Ishikawa (cell line): ENCODE data around the gene ERF.

ENCODE experiments used
- CEBPB ChIP-seq: IDR thresholded peaks from 2 replicates; pipeline ENCODE4 v1.6.1; 2012
- CREB1 ChIP-seq: IDR thresholded peaks from 2 replicates; pipeline ENCODE4 v1.6.1; 2012; ENCODE audit warnings: low read depth
- EGR1 ChIP-seq: IDR thresholded peaks from 2 replicates; pipeline ENCODE4 v1.6.1; 2012
- EP300 ChIP-seq: IDR thresholded peaks from 2 replicates; pipeline ENCODE4 v1.6.1; 2012; ENCODE audit warnings: borderline replicate concordance
- FOXM1 ChIP-seq: IDR thresholded peaks from 2 replicates; pipeline ENCODE4 v1.6.1; 2012; ENCODE audit warnings: low read depth, borderline replicate concordance
- NFIC ChIP-seq: IDR thresholded peaks from 2 replicates; pipeline ENCODE4 v1.6.1; 2012
- RAD21 ChIP-seq: IDR thresholded peaks from 2 replicates; pipeline ENCODE4 v1.6.1; 2012; ENCODE audit warnings: low read depth
- TAF1 ChIP-seq: IDR thresholded peaks from 2 replicates; pipeline ENCODE4 v1.6.1; 2012; ENCODE audit warnings: low read depth, mild to moderate bottlenecking
- TCF12 ChIP-seq: IDR thresholded peaks from 2 replicates; pipeline ENCODE4 v1.6.1; 2012; ENCODE audit warnings: low read depth
- TEAD4 ChIP-seq: IDR thresholded peaks from 2 replicates; pipeline ENCODE4 v1.6.1; 2012
- YY1 ChIP-seq: IDR thresholded peaks from 2 replicates; pipeline ENCODE4 v1.6.1; 2012; ENCODE audit warnings: low read depth
- ZBTB7A ChIP-seq: IDR thresholded peaks from 2 replicates; pipeline ENCODE4 v1.6.1; 2012; ENCODE audit warnings: low read depth
- TF ChIP-seq, protein P1 (sequence below): IDR thresholded peaks from 2 replicates; pipeline ENCODE4 v1.6.1; 2012
- TF ChIP-seq, protein P2 (sequence below): IDR thresholded peaks from 2 replicates; pipeline ENCODE4 v1.6.1; 2012; ENCODE audit warnings: low read depth, mild to moderate bottlenecking
- TF ChIP-seq, protein P3 (sequence below): IDR thresholded peaks from 2 replicates; pipeline ENCODE4 v1.6.1; 2012

ERF gene

DNA sequence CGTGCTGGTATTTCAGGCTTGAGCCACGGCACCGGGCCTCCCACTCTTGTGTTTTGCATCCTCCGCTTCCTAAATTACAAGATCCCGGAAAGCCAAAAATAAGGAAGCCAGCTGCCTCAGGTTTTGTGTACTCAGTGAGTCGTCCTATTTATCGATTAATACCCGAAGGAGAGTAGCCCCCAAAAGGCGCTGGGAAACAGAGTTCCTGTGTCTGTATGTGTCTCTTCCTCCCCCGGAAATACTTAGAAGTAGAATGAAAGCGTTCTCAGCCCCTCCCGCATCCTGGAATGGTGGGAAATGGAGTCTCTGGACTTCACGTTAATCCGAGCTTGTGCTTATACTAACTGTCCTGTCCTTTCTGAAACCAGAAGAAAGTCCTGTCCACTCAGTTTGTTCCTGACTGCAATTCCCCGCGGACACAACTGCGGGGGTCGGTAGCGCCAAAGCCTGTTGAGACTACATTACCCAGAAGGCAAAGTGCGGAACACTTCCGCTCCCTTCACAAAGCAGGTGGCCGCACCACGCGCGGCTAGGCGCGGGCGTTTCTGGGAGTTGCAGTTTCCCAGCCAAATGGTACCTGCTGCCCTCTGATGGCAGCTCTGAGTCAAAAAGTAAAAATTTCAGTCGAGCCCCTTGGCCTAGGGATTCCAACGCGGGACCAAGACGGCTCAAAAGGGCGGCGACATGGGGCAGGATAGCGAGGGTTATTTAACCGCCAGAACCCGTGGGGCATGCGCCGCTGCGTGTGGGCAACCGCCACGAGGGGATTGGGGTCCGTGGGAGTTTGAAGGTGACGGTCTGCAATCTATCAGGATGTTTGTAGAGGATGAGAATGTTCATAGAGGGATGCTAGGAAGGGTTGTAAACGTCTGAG is 10.3 kb downstream of the ERF start:
- TF ChIP-seq CREB1, result peak; percentile 66
- TF ChIP-seq, protein P1, sequence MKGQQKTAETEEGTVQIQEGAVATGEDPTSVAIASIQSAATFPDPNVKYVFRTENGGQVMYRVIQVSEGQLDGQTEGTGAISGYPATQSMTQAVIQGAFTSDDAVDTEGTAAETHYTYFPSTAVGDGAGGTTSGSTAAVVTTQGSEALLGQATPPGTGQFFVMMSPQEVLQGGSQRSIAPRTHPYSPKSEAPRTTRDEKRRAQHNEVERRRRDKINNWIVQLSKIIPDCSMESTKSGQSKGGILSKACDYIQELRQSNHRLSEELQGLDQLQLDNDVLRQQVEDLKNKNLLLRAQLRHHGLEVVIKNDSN, result peak; percentile 90
- no peak for TF ChIP-seq TEAD4
- no peak for TF ChIP-seq ZBTB7A
- TF ChIP-seq, protein P2, sequence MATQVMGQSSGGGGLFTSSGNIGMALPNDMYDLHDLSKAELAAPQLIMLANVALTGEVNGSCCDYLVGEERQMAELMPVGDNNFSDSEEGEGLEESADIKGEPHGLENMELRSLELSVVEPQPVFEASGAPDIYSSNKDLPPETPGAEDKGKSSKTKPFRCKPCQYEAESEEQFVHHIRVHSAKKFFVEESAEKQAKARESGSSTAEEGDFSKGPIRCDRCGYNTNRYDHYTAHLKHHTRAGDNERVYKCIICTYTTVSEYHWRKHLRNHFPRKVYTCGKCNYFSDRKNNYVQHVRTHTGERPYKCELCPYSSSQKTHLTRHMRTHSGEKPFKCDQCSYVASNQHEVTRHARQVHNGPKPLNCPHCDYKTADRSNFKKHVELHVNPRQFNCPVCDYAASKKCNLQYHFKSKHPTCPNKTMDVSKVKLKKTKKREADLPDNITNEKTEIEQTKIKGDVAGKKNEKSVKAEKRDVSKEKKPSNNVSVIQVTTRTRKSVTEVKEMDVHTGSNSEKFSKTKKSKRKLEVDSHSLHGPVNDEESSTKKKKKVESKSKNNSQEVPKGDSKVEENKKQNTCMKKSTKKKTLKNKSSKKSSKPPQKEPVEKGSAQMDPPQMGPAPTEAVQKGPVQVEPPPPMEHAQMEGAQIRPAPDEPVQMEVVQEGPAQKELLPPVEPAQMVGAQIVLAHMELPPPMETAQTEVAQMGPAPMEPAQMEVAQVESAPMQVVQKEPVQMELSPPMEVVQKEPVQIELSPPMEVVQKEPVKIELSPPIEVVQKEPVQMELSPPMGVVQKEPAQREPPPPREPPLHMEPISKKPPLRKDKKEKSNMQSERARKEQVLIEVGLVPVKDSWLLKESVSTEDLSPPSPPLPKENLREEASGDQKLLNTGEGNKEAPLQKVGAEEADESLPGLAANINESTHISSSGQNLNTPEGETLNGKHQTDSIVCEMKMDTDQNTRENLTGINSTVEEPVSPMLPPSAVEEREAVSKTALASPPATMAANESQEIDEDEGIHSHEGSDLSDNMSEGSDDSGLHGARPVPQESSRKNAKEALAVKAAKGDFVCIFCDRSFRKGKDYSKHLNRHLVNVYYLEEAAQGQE, result no peak
- TF ChIP-seq TCF12, result peak; percentile 52; the same call in 1 of the 2 replicates
- peak; percentile 8; the same call in 1 of the 2 replicates for TF ChIP-seq EGR1
- TF ChIP-seq YY1, result peak; percentile 61
- no peak for TF ChIP-seq EP300
- peak; percentile 57 for TF ChIP-seq TAF1
- TF ChIP-seq RAD21, result peak; percentile 25; the same call in 1 of the 2 replicates
- TF ChIP-seq NFIC, result peak; percentile 7; the same call in 1 of the 2 replicates
- TF ChIP-seq, protein P3, sequence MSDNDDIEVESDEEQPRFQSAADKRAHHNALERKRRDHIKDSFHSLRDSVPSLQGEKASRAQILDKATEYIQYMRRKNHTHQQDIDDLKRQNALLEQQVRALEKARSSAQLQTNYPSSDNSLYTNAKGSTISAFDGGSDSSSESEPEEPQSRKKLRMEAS, result peak; percentile 65
- TF ChIP-seq FOXM1, result no peak
- no peak; the same call in 1 of the 2 replicates for TF ChIP-seq CEBPB

DNA sequence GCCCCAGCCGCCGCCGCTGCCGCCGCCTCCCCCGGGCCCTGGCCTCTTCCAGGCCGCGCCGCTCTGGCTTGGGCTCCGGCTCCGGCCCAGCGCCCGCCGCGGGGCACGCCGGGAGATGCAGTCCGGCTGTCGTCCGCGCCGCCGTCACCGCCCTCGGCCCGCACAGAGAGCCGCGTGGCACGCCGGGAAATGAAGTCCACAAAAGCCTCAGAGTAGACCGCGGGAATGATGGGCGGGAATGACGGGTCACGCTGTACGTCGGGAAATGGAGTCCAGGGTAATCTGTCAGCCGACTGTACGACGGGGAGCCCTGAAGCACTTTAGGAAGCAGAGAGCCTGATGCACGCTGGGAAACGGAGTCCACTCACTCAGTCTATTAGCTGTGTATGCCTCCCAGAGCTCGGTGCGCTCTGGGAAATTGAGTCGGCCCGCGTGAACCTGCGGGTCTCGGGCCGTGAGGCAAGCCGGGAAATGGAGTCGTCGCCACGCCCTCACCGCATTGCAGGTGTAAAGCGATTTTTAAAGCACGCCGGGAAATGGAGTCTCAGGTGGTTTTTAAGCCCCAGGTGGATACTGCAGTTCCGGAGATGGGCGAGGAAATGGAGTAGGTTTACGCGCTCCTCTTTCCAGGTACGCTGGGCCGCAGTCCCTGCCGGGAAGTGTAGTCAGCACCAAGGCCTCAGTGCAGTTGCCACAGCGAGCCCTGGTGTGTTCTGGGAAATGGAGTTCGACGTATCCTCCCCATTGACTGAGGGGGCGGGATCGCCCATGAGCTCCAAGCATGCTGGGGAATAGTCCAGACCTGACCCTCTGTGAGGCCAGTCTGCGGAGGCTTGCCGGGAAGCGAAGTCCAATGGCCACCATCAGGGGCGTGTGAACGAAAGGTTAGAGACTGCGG is 12.2 kb downstream of the ERF start, which contains the start of gene GSK3A:
Gene GSK3A (minus strand): TSS at position 91 of the 898 bp plus-strand sequence. CDS start 137 bp downstream, outside the sequence.
- TF ChIP-seq TEAD4 (peak; percentile 19; the same call in 1 of the 2 replicates), CREB1 (peak; percentile 71), EP300 (no peak), CEBPB (peak; percentile 44; the same call in 1 of the 2 replicates), TAF1 (peak; percentile 61; the same call in 1 of the 2 replicates), ZBTB7A (no peak), YY1 (peak; percentile 80), FOXM1 (no peak), RAD21 (no peak; the same call in 1 of the 2 replicates), TCF12 (peak; percentile 77), EGR1 (peak; percentile 69), NFIC (no peak)
- TF ChIP-seq, protein P2, result no peak
- TF ChIP-seq, protein P3, result peak; percentile 62
- TF ChIP-seq, protein P1, result peak; percentile 58

DNA sequence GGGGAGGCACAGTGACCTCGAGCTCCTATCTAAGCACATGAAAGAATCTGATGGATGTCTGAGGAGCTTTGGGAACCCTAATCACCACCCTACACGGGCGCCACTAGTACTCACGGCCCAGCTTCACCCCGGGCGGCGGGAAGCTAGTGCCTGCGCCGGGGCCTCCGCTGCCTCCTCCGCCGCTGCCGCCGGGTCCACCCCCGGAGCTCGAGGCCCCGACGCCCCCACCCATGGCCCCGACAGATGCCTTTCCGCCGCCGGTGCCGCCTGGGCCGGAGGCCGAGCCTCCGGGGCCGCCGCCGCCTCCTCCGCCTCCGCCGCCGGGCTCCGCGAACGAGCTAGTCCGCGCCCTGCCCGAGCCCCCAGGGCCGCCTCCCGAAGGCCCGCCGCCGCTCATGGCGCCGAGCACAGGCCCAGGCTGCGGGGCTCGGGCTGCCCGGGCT is 12.8 kb downstream of the ERF start:
- TF ChIP-seq, protein P3, result no peak
- TF ChIP-seq RAD21, result no peak
- no peak for TF ChIP-seq CREB1
- TF ChIP-seq NFIC, result no peak
- TF ChIP-seq TAF1, result no peak
- no peak for TF ChIP-seq YY1
- no peak for TF ChIP-seq ZBTB7A

DNA sequence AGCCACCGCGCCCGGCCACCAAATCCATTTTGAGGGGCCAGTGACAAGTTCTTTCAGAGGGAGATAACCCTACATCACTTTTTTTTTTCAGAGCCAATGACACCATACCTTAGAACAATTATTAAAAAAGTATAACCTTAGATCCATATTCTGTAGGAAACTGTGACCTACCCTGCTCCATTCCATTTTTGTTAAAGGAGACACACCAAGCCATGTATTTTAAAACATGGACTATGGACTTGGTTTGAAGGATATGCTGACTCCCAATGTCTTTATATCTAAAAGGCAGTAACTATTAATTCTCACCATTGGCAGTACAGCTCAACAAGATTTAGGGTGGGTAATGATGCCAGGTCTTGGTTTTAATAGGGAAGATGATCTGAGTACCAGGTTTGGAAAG is 13.6 kb downstream of the ERF start:
- no peak for TF ChIP-seq NFIC
- TF ChIP-seq EGR1, result no peak
- TF ChIP-seq, protein P2, result no peak
- TF ChIP-seq CEBPB, result no peak
- TF ChIP-seq TCF12, result no peak
- TF ChIP-seq TAF1, result no peak
- no peak for TF ChIP-seq ZBTB7A
- TF ChIP-seq YY1, result no peak
- TF ChIP-seq CREB1, result no peak
